ENCODE results near the gene EGR2. TPM values are rescaled to one million over a fixed set of nuclear protein-coding genes. Genes with fewer than 3 reads are reported as not detected.
"Not testable (repeated sequence)": the region's sequence is repeated elsewhere in the genome, so short reads cannot be mapped to it uniquely, and the experiment has no call there.

Gene EGR2
- polyA plus RNA-seq, 2 of the 4 experiments (the other 2 are of a cell fraction), result 4.4 TPM; not detected in 1

- DNase-seq (ENCODE audit: low read depth in 1 of 2, low spot score in 1 of 2); H3K4me1 ChIP-seq; H3K27ac ChIP-seq; CTCF ChIA-PET; H3K4me2 ChIP-seq; FAIRE-seq; H3K9me3 ChIP-seq; H3K4me3 ChIP-seq; ATAC-seq: not testable (repeated sequence)
- peak; percentile 50 to 55; a peak in 3 of 4 replicates for TF ChIP-seq CEBPB (IDR thresholded peaks at IDR 0.05)
- WGBS (ENCODE audit: missing lambda C conversion rate), result 35% methylated on average over 3 of the region's 3 CpGs
- POLR2A ChIA-PET, result interaction anchor here (0.9 kb wide), 1 partner anchor 20 kb away, joined by 3 read pairs; the partner anchor contains the start of gene ADO
Measured at GRCh38 chr10:62784537-62784936, 31.6 kb downstream of the EGR2 start.

DNA sequence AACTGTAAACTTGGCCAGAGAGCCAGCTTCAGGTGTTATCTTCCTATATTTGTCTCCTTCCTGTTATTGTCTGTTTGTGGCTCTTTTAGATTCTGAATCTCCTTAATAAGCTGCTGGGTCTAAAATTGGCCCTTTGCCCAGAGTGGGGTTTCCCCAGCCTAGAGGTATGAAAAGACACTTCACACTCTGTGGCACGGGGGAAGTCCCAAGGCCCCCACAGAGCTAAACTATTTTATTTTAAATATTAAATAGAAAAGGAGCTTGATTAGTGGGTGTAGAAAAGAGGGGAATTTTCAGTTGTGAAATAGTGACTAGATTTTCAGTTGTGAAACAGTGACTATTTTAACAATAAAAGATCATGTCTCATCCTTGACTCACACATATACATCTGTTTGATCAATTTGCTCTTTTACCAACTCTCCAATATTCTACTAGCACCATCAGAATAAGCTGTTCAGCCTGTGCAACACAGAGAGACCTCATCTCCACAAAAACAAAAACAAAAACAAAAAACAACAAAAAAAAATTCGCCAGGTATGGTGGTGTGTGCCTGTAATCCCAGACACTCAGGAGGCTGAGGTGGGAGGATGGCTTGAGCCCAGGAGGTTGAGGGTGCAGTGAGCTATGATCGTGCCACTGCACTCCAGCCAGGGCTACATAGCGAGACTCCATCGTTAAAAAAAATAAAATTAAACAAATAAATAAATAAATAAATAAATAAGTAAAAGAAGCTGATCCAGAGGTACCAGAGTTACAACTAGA is 36.5 kb downstream of the EGR2 start:
- no peak overlapping the region for H3K4me3 ChIP-seq
- no peaks in the 10 kb centered on the region for H3K4me1 ChIP-seq
- ATAC-seq (no peak), FAIRE-seq (no peak), DNase-seq (ENCODE audit: low read depth in 1 of 2, low spot score in 1 of 2) (no peak)
- ChIA-PET POLR2A (no interaction called here), CTCF (interaction anchor here (0.9 kb wide), 1 partner anchor 379 kb away, joined by 3 read pairs; no protein-coding TSS in a partner anchor)
- WGBS (ENCODE audit: missing lambda C conversion rate), result 38% methylated on average over 5 of the region's 5 CpGs
- H3K27ac ChIP-seq, result no peak overlapping the region
- H3K9me3 ChIP-seq, result no peaks in the 10 kb centered on the region
- TF ChIP-seq CHD2 (IDR thresholded peaks at IDR 0.05; ENCODE audit: low read length, partially characterized antibody) (no peak), HOXB13 (CRISPR knock-in tag; IDR thresholded peaks at IDR 0.05; ENCODE audit: low read depth) (no peak), BCL3 (IDR thresholded peaks at IDR 0.05) (no peak), TFCP2L1 (CRISPR knock-in tag; IDR thresholded peaks at IDR 0.05) (no peak), CEBPB (IDR thresholded peaks at IDR 0.05) (no peak), SREBF2 (IDR thresholded peaks at IDR 0.05) (no peak), NFE2L2 (conservative IDR thresholded peaks at IDR 0.05; ENCODE audit: low read length) (no peak), JUNB (IDR thresholded peaks at IDR 0.05) (no peak), FOXS1 (CRISPR knock-in tag; IDR thresholded peaks at IDR 0.05) (no peak), BHLHE40 (IDR thresholded peaks at IDR 0.05; ENCODE audit: low read depth, low read length) (no peak), ZSCAN20 (CRISPR knock-in tag; IDR thresholded peaks at IDR 0.05) (no peak), EHF (CRISPR knock-in tag; IDR thresholded peaks at IDR 0.05) (no peak), ZFP36 (IDR thresholded peaks at IDR 0.05; ENCODE audit: borderline replicate concordance, partially characterized antibody) (no peak), HDAC2 (IDR thresholded peaks at IDR 0.05) (no peak), POLR2A (IDR thresholded peaks at IDR 0.05; ENCODE audit: low read length) (no peak)
- TF ChIP-seq, protein P1, sequence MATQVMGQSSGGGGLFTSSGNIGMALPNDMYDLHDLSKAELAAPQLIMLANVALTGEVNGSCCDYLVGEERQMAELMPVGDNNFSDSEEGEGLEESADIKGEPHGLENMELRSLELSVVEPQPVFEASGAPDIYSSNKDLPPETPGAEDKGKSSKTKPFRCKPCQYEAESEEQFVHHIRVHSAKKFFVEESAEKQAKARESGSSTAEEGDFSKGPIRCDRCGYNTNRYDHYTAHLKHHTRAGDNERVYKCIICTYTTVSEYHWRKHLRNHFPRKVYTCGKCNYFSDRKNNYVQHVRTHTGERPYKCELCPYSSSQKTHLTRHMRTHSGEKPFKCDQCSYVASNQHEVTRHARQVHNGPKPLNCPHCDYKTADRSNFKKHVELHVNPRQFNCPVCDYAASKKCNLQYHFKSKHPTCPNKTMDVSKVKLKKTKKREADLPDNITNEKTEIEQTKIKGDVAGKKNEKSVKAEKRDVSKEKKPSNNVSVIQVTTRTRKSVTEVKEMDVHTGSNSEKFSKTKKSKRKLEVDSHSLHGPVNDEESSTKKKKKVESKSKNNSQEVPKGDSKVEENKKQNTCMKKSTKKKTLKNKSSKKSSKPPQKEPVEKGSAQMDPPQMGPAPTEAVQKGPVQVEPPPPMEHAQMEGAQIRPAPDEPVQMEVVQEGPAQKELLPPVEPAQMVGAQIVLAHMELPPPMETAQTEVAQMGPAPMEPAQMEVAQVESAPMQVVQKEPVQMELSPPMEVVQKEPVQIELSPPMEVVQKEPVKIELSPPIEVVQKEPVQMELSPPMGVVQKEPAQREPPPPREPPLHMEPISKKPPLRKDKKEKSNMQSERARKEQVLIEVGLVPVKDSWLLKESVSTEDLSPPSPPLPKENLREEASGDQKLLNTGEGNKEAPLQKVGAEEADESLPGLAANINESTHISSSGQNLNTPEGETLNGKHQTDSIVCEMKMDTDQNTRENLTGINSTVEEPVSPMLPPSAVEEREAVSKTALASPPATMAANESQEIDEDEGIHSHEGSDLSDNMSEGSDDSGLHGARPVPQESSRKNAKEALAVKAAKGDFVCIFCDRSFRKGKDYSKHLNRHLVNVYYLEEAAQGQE (IDR thresholded peaks at IDR 0.05), result no peak
- TF ChIP-seq, protein P2, sequence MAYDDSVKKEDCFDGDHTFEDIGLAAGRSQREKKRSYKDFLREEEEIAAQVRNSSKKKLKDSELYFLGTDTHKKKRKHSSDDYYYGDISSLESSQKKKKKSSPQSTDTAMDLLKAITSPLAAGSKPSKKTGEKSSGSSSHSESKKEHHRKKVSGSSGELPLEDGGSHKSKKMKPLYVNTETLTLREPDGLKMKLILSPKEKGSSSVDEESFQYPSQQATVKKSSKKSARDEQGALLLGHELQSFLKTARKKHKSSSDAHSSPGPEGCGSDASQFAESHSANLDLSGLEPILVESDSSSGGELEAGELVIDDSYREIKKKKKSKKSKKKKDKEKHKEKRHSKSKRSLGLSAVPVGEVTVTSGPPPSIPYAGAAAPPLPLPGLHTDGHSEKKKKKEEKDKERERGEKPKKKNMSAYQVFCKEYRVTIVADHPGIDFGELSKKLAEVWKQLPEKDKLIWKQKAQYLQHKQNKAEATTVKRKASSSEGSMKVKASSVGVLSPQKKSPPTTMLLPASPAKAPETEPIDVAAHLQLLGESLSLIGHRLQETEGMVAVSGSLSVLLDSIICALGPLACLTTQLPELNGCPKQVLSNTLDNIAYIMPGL (CRISPR knock-in tag; IDR thresholded peaks at IDR 0.05; ENCODE audit: borderline replicate concordance), result no peak
- H3K4me2 ChIP-seq, result no peak overlapping the region

DNA sequence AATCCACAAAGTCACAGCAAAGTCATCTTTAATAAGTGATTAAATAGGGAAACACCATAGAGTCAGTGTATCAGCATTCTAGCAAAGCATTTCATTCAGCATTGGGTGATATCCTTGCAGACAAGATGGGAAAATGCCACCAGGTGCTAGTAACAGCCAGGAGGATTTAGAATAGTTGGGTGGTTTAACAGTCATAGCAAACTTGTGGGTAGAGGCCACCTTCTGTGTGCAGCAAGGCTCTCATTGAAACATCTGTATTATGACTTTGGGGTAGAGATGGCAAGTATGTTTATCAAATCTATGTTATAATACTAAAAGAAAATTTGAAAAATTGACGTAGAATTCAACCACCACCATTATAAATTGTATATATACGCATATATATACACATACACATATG is 38.0 kb downstream of the EGR2 start:
- Histone ChIP-seq H3K27ac (no peak overlapping the region), H3K9me3 (no peaks in the 10 kb centered on the region), H3K4me1 (no peaks in the 10 kb centered on the region), H3K4me3 (no peak overlapping the region), H3K4me2 (no peak overlapping the region)
- FAIRE-seq, result peak; percentile 43
- CTCF ChIA-PET, result no interaction called here
- POLR2A ChIA-PET, result no interaction called here
- no peak for ATAC-seq
- no peak for DNase-seq (ENCODE audit: low read depth in 1 of 2, low spot score in 1 of 2)
- 38% methylated on average over 2 of the region's 2 CpGs for WGBS (ENCODE audit: missing lambda C conversion rate)
- TF ChIP-seq MYC (IDR thresholded peaks at IDR 0.05; ENCODE audit: borderline replicate concordance, low read length) (no peak), ZC3H11A (IDR thresholded peaks at IDR 0.05) (no peak), MAZ (IDR thresholded peaks at IDR 0.05; ENCODE audit: borderline replicate concordance, low read depth, low read length) (no peak), CTCF (IDR thresholded peaks at IDR 0.05) (no peak), JUNB (IDR thresholded peaks at IDR 0.05) (no peak), FOXS1 (CRISPR knock-in tag; IDR thresholded peaks at IDR 0.05) (no peak), RCOR1 (IDR thresholded peaks at IDR 0.05; ENCODE audit: low read depth, low read length) (no peak), HOXB13 (CRISPR knock-in tag; IDR thresholded peaks at IDR 0.05; ENCODE audit: low read depth) (no peak), EHMT2 (IDR thresholded peaks at IDR 0.05; ENCODE audit: low read depth) (no peak), CHD4 (IDR thresholded peaks at IDR 0.05; ENCODE audit: borderline replicate concordance) (no peak), USF2 (IDR thresholded peaks at IDR 0.05) (no peak), BHLHE40 (IDR thresholded peaks at IDR 0.05; ENCODE audit: low read depth, low read length) (no peak)
